Endothelial cell of umbilical vein (primary cell): ENCODE measurements around the gene PIGX. TPM values are rescaled to one million over a fixed set of nuclear protein-coding genes. Genes with fewer than 3 reads are reported as not detected.

Experiments
- BruUV-seq: library from RNA; stranded (reverse); fragments of 400-500 nt; replicated peaks from 2 replicates; lab custom pipeline; 2021; lab: Mats Ljungman, UMichigan
- CTCF ChIA-PET: fragments of 300-600, 350-600 bp; sonication (Branson Sonifier 250); formaldehyde crosslinking; loops from one replicate; lab custom pipeline; 2021; ENCODE audit warnings: antibody characterized with exemption, inconsistent platforms; lab: Charles Lee
- POLR2A ChIA-PET: fragments of 300-600, 350-600 bp; sonication (Branson Sonifier 250); formaldehyde crosslinking; loops from one replicate; lab custom pipeline; 2021; ENCODE audit warnings: antibody characterized with exemption, inconsistent platforms; lab: Charles Lee
- DNase-seq: peaks from one replicate; pipeline ENCODE4 v3.0.0-alpha.2; 2011; ENCODE audit warnings: low read depth, low spot score
- FAIRE-seq: peaks from 2 replicates; lab custom pipeline; 2011; peaks lifted over from hg19 to GRCh38; lab: Jason Lieb, UNC
- H2AFZ ChIP-seq: 2 replicates; pipeline ENCODE4 v1.6.0; 2012; ENCODE audit warnings: low read depth, low read length, control low read depth, inconsistent platforms
- H3K27ac ChIP-seq: 2 replicates; pipeline ENCODE4 v1.5.1; 2011; ENCODE audit warnings: low read depth, mild to moderate bottlenecking, control low read depth, low read length, moderate library complexity; ENCODE audit not compliant: insufficient read depth
- H3K27me3 ChIP-seq, 2 experiments: 2 replicates each; pipeline versions ENCODE4 v1.6.0 to v1.6.1; 2011; ENCODE audit warnings: low read length in 2 of 2, mixed read lengths in 1 of 2; ENCODE audit not compliant: control insufficient read depth in 2 of 2, insufficient read depth in 2 of 2
- H3K36me3 ChIP-seq, 2 experiments: 2 replicates in 1 of 2; 3 replicates in 1 of 2; pipeline ENCODE4 v1.5.1; 2011; ENCODE audit warnings: low read length in 2 of 2, mild to moderate bottlenecking in 1 of 2, moderate library complexity in 1 of 2; ENCODE audit not compliant: control insufficient read depth in 2 of 2, insufficient read depth in 2 of 2; ENCODE audit errors: extremely low read depth in 1 of 2
- H3K4me1 ChIP-seq: 3 replicates; pipeline ENCODE4 v1.5.1; 2011; ENCODE audit warnings: mild to moderate bottlenecking, low read length; ENCODE audit not compliant: control insufficient read depth, insufficient read depth; ENCODE audit errors: extremely low read depth
- H3K4me2 ChIP-seq: 2 replicates; pipeline ENCODE4 v1.6.1; 2011; ENCODE audit warnings: low read length, control low read depth, mixed read lengths; ENCODE audit not compliant: insufficient read depth
- H3K4me3 ChIP-seq, 3 experiments: fragments of 200-600 bp in 1 of 3; sonication (generic), shearing (Covaris generic) in 1 of 3; replicated peaks in 1 of 3; 2 replicates each; pipeline ENCODE4 v1.5.1; 2011 to 2016; ENCODE audit warnings: control low read depth in 3 of 3, low read length in 3 of 3, mild to moderate bottlenecking in 2 of 3, inconsistent platforms in 1 of 3, low read depth in 1 of 3, moderate library complexity in 1 of 3; ENCODE audit not compliant: insufficient read depth in 1 of 3
- H3K79me2 ChIP-seq: 2 replicates; pipeline ENCODE4 v1.6.0; 2012; ENCODE audit warnings: low read length, inconsistent platforms; ENCODE audit not compliant: control insufficient read depth, insufficient read depth
- H3K9ac ChIP-seq: replicated peaks from 2 replicates; pipeline ENCODE3; 2011; ENCODE audit warnings: low read length, control low read depth; ENCODE audit not compliant: insufficient read depth; ENCODE audit errors: extremely low read depth
- H3K9me1 ChIP-seq: replicated peaks from 3 replicates; pipeline ENCODE4 v1.6.0; 2011; ENCODE audit warnings: mild to moderate bottlenecking, low read length; ENCODE audit not compliant: control insufficient read depth, insufficient read depth; ENCODE audit errors: extremely low read depth
- H3K9me3 ChIP-seq: replicated peaks from 2 replicates; pipeline ENCODE4 v1.5.1; 2012; ENCODE audit warnings: low read length, inconsistent platforms; ENCODE audit not compliant: control insufficient read depth, insufficient read depth
- H4K20me1 ChIP-seq: replicated peaks from 2 replicates; pipeline ENCODE3; 2011; ENCODE audit warnings: mild to moderate bottlenecking, low read length; ENCODE audit not compliant: control insufficient read depth, insufficient read depth; ENCODE audit errors: extremely low read depth
- CTCF ChIP-seq, 2 donors: IDR thresholded peaks; 1 replicate in 1 of 2; 2 replicates in 1 of 2; pipeline ENCODE4 v1.5.1; 2011; ENCODE audit warnings: low read length in 2 of 2, mild to moderate bottlenecking in 2 of 2, moderate library complexity in 2 of 2, control low read depth in 1 of 2, inconsistent platforms in 1 of 2, low read depth in 1 of 2; ENCODE audit not compliant: insufficient read depth in 1 of 2; ENCODE audit errors: extremely low read depth in 1 of 2
- EZH2 ChIP-seq: IDR thresholded peaks from 2 replicates; pipeline ENCODE4 v1.6.1; 2012; ENCODE audit warnings: borderline replicate concordance, low read depth, mild to moderate bottlenecking, moderate library complexity, low read length, inconsistent platforms; ENCODE audit not compliant: severe bottlenecking
- FOS ChIP-seq: IDR thresholded peaks from 2 replicates; pipeline ENCODE4 v1.6.1; 2011; ENCODE audit warnings: mild to moderate bottlenecking, low read length, moderate library complexity, borderline replicate concordance; ENCODE audit not compliant: insufficient read depth
- GATA2 ChIP-seq: IDR thresholded peaks from 2 replicates; pipeline ENCODE4 v1.7.0; 2011; ENCODE audit warnings: low read depth, mild to moderate bottlenecking, moderate library complexity, mixed read lengths, low read length; ENCODE audit not compliant: insufficient read length, insufficient read depth
- JUN ChIP-seq: IDR thresholded peaks from 2 replicates; pipeline ENCODE4 v1.6.1; 2011; ENCODE audit warnings: borderline replicate concordance, low read depth; ENCODE audit not compliant: insufficient read length, insufficient read depth
- MAX ChIP-seq: IDR thresholded peaks from 2 replicates; pipeline ENCODE4 v1.6.1; 2011; ENCODE audit not compliant: insufficient read depth, insufficient read length
- MYC ChIP-seq: IDR thresholded peaks from one replicate; pipeline ENCODE4 v1.6.1; 2011; ENCODE audit warnings: mild to moderate bottlenecking, low read depth, low read length
- POLR2A ChIP-seq: IDR thresholded peaks from 2 replicates; pipeline ENCODE4 v1.6.1; 2012; ENCODE audit warnings: low read depth, mild to moderate bottlenecking, control low read depth, low read length
- POLR2AphosphoS5 ChIP-seq: IDR thresholded peaks from 2 replicates; pipeline ENCODE4 v1.6.1; 2012; ENCODE audit warnings: low read depth, mild to moderate bottlenecking, control low read depth, low read length, moderate library complexity; ENCODE audit not compliant: insufficient read depth
- dilution Hi-C: fragments of 300-500 bp; cut with MboI; formaldehyde crosslinking; loops from one replicate; pipeline ENCODE4 v1.15.0; 2019; ENCODE audit warnings: low sequenced_read_pairs; ENCODE audit not compliant: extremely low pct_ligation_motif_present
- intact Hi-C: fragments of 100-400 bp; cut with micrococcal nuclease; formaldehyde crosslinking; loops from one replicate; pipeline ENCODE4 v1.10.0; 2022
- polyA plus RNA-seq, 4 experiments: library from polyadenylated mRNA; depleted of rRNA in 3 of 4; stranded (reverse) in 3 of 4; unstranded in 1 of 4; fragments of >200 nt; gene quantifications; 2 replicates each; pipeline versions ENCODE4 v1.2.1 to v1.2.3, GENCODE V29; 2011 to 2012; ENCODE audit warnings: missing spikeins in 1 of 4
- total RNA-seq: library from RNA; stranded (reverse); gene quantifications from 2 replicates; pipeline ENCODE4 v1.2.3, GENCODE V29; 2021

Gene PIGX
- total and polyA plus RNA-seq, 2 donors (not counting 3 experiments of a cell fraction or from before 2014, with no cell fraction given): 9.2 to 14.0 TPM

GRCh38 chr3:196772897-196773296 lies 60.7 kb downstream of the PIGX start:
- no peak overlapping the region for H3K9ac ChIP-seq
- H2AFZ ChIP-seq: no peak overlapping the region
- no peak overlapping the region for H3K4me3 ChIP-seq
- no peaks in the 10 kb centered on the region for H3K9me1 ChIP-seq
- dilution Hi-C loops (no loop called here), intact Hi-C loops (no loop called here)
- peaks cover 83% of the 10 kb centered on the region for H3K79me2 ChIP-seq
- no peaks in the 10 kb centered on the region for H3K9me3 ChIP-seq
- peaks cover 18% of the 10 kb centered on the region for H3K4me1 ChIP-seq
- POLR2A ChIA-PET: no interaction called here
- peaks cover 14% of the 10 kb centered on the region for H4K20me1 ChIP-seq
- DNase-seq: no peak
- BruUV-seq: no TSS peak
- TF ChIP-seq POLR2AphosphoS5 (no peak), EZH2 (no peak), POLR2A (no peak), JUN (no peak), MYC (no peak), FOS (no peak)
- CTCF ChIA-PET: no interaction called here
- H3K27ac ChIP-seq: no peak overlapping the region
- FAIRE-seq: no peak
- no peaks in the 10 kb centered on the region for H3K27me3 ChIP-seq
- no peaks in the 10 kb centered on the region for H3K36me3 ChIP-seq
- no peak overlapping the region for H3K4me2 ChIP-seq

GRCh38 chr3:196774191-196774820 lies 62.1 kb downstream of the PIGX start:
- intact Hi-C loops: loop anchor here (2.0 kb wide), 1 partner anchor 18 kb away; no protein-coding TSS in a partner anchor
- Histone ChIP-seq H3K9me3 (no peaks in the 10 kb centered on the region), H3K4me1 (peaks cover 18% of the 10 kb centered on the region), H3K9me1 (no peaks in the 10 kb centered on the region), H2AFZ (no peak overlapping the region), H3K27ac (peak overlapping the region; percentile 36), H4K20me1 (peaks cover 12% of the 10 kb centered on the region), H3K9ac (no peak overlapping the region), H3K4me2 (peak overlapping the region; percentile 53), H3K79me2 (peaks cover 86% of the 10 kb centered on the region), H3K27me3 (no peaks in the 10 kb centered on the region), H3K36me3 (no peaks in the 10 kb centered on the region), H3K4me3 (no peak overlapping the region)
- no TSS peak for BruUV-seq
- dilution Hi-C loops: no loop called here
- TF ChIP-seq JUN (peak; percentile 11), POLR2AphosphoS5 (no peak), FOS (peak; percentile 19), GATA2 (peak; percentile 57), CTCF (IDR thresholded peaks at IDR 0.05; ENCODE audit: extremely low read depth in 1 of 2, insufficient read depth in 1 of 2, low read depth in 1 of 2, low read length in 2 of 2) (no peak), EZH2 (no peak), POLR2A (no peak), MAX (no peak)
- ChIA-PET CTCF (interaction anchor here (1.1 kb wide), 1 partner anchor 35 kb away, joined by 4 read pairs; no protein-coding TSS in a partner anchor), POLR2A (no interaction called here)
- FAIRE-seq: peak; percentile 73
- DNase-seq: peak; percentile 67
